ENCODE results near the gene ZFHX3.

The ZFHX3 gene

GRCh38 chr16:72971370-72971769 is 76.6 kb downstream of the ZFHX3 start:
- no peaks in the 10 kb centered on the region for H3K4me1 ChIP-seq
- no peak overlapping the region for H3K4me2 ChIP-seq
- H3K9ac ChIP-seq = no peak overlapping the region
- H3K27me3 ChIP-seq = no peaks in the 10 kb centered on the region
- H4K20me1 ChIP-seq = no peaks in the 10 kb centered on the region
- no peak for TF ChIP-seq Cebpa-rat (IDR thresholded peaks at IDR 0.05)
- H3K9me3 ChIP-seq = no peaks in the 10 kb centered on the region
- no peaks in the 10 kb centered on the region for H3K36me3 ChIP-seq
- H3K27ac ChIP-seq = no peak overlapping the region
- no peak overlapping the region for H3K4me3 ChIP-seq

GRCh38 chr16:72970656-72971055 is 77.3 kb downstream of the ZFHX3 start:
- no peak for TF ChIP-seq Cebpa-rat (IDR thresholded peaks at IDR 0.05)
- Histone ChIP-seq H3K9me3 (no peaks in the 10 kb centered on the region), H3K27me3 (no peaks in the 10 kb centered on the region), H3K4me3 (no peak overlapping the region), H3K4me1 (no peaks in the 10 kb centered on the region), H3K27ac (no peak overlapping the region), H4K20me1 (no peaks in the 10 kb centered on the region), H3K4me2 (no peak overlapping the region), H3K36me3 (no peaks in the 10 kb centered on the region), H3K9ac (no peak overlapping the region)

DNA sequence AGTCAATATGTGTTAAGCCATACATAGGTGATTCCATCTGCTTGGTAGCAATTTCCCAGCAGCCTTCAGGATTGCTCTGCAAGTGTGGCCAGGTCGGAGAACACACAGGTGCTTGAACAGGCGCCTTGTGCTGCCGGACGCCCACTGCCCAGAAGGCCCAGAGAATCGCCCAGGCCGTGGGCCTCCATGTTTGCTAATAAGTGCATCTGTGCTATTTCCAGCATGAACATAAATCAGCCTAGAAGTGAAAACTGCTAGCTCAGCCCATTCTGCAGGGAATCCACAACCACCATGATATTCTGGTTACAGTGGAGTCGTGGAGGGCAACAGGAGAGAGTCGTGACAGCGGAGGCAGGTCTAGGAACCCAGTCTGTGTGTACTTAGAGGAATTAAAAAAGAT is 78.1 kb downstream of the ZFHX3 start:
- no peaks in the 10 kb centered on the region for H3K27me3 ChIP-seq
- H3K4me3 ChIP-seq = no peak overlapping the region
- H3K4me1 ChIP-seq = no peaks in the 10 kb centered on the region
- H3K9me3 ChIP-seq = no peaks in the 10 kb centered on the region
- H3K9ac ChIP-seq = no peak overlapping the region
- TF ChIP-seq Cebpa-rat (IDR thresholded peaks at IDR 0.05) = no peak
- H3K4me2 ChIP-seq = no peak overlapping the region
- no peak overlapping the region for H3K27ac ChIP-seq
- no peaks in the 10 kb centered on the region for H3K36me3 ChIP-seq
- no peaks in the 10 kb centered on the region for H4K20me1 ChIP-seq

DNA sequence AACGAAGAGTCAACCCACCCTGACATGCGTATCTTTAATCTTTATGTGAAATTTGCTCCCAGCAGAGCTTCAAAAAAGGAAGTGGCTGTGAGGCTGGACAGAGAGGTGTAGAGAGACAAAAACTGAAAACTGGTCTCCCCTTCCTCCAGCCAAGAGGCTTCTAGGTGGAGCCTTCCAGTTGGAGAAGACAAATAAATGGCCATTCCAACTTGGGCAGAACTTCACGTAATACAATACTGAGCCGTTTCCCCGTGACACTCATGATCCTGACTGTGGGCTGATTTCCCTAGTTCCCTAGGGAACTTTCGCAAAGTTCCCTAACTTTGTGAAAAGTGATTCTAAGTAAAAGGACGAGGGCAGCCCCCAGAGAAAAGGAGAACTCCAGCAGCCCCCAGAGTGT is 78.8 kb downstream of the ZFHX3 start:
- no peak overlapping the region for H3K9ac ChIP-seq
- H3K4me3 ChIP-seq = no peak overlapping the region
- no peaks in the 10 kb centered on the region for H3K36me3 ChIP-seq
- no peaks in the 10 kb centered on the region for H3K27me3 ChIP-seq
- no peaks in the 10 kb centered on the region for H3K9me3 ChIP-seq
- H3K4me1 ChIP-seq = no peaks in the 10 kb centered on the region
- no peak for TF ChIP-seq Cebpa-rat (IDR thresholded peaks at IDR 0.05)
- H3K27ac ChIP-seq = no peak overlapping the region
- no peak overlapping the region for H3K4me2 ChIP-seq
- no peaks in the 10 kb centered on the region for H4K20me1 ChIP-seq

DNA sequence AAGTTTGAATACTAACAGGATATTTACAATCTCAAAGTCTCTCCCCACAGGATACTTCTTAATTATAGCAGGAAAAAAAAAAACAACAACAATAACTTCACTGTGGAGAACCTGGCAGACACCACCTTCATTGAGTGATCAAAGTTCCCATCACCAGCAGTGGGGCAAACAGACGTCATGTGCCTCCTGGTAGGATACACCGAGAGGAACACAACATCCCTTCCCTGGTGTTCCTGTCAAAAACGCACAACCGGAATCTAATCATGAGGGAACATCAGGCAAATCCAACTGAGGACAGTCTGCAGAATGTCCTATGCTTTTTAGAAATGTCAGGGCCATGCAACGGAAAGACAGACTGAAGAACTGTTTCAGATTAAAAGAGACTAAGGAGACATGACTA is 80.0 kb downstream of the ZFHX3 start:
- Histone ChIP-seq H3K9me3 (no peaks in the 10 kb centered on the region), H3K4me2 (no peak overlapping the region), H3K9ac (no peak overlapping the region), H3K36me3 (no peaks in the 10 kb centered on the region), H4K20me1 (no peaks in the 10 kb centered on the region), H3K4me3 (no peak overlapping the region), H3K27me3 (no peaks in the 10 kb centered on the region), H3K27ac (no peak overlapping the region), H3K4me1 (no peaks in the 10 kb centered on the region)
- TF ChIP-seq Cebpa-rat (IDR thresholded peaks at IDR 0.05) = no peak

DNA sequence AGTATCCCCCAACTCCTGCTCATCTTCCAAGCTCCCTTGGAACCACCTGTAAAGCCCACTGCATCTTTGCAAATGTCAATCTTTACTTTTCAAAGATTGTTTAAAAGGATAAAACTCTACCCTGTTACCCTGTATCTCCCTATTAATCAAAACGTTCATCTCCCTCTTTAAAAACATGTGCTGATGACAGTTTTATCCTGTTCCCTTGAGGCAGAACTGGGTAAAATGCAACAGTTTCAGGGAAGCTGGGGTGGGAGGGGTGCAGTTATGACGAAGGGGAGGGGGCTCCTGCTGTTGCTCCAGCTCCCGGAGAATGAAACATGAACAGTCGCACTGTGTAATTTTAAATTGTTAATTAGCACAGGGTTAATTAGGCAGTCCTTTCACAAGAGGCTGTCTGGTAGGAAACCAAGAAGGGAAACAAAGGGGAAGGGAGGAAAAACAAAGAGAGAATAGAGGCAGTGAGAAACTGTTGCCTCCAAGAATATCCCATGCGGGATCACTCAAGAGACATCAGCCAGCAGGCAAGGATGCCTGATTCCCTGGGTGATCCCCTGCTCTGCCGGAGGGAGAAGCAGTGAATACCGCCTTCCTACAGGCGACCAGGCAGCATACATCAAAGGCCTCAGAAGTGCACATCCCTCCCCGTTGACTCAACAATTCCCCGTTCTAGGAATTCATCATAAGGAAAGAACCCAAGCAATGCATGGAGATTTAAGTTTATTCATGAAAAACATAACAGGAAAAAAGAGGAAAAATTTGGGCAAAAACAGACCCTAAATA is 84.2 kb downstream of the ZFHX3 start:
- Histone ChIP-seq H3K9me3 (peaks cover 25% of the 10 kb centered on the region), H3K4me1 (peaks cover 21% of the 10 kb centered on the region), H3K9ac (no peak overlapping the region), H3K4me2 (no peak overlapping the region), H3K4me3 (no peak overlapping the region), H3K36me3 (no peaks in the 10 kb centered on the region), H3K27me3 (no peaks in the 10 kb centered on the region), H3K27ac (no peak overlapping the region), H4K20me1 (no peaks in the 10 kb centered on the region)
- no peak for TF ChIP-seq Cebpa-rat (IDR thresholded peaks at IDR 0.05)

GRCh38 chr16:72962347-72962746 is 85.6 kb downstream of the ZFHX3 start:
- peak overlapping the region; percentile 62; the same call in 1 of the 2 replicates for H3K4me2 ChIP-seq
- H4K20me1 ChIP-seq = no peaks in the 10 kb centered on the region
- no peaks in the 10 kb centered on the region for H3K27me3 ChIP-seq
- H3K4me3 ChIP-seq = no peak overlapping the region
- TF ChIP-seq Cebpa-rat (IDR thresholded peaks at IDR 0.05) = no peak
- peaks cover 21% of the 10 kb centered on the region for H3K4me1 ChIP-seq
- H3K9me3 ChIP-seq = peaks cover 39% of the 10 kb centered on the region
- H3K27ac ChIP-seq = no peak overlapping the region
- H3K9ac ChIP-seq = no peak overlapping the region
- H3K36me3 ChIP-seq = no peaks in the 10 kb centered on the region

- no peak overlapping the region for H3K9ac ChIP-seq
- no peaks in the 10 kb centered on the region for H3K36me3 ChIP-seq
- H3K27me3 ChIP-seq = no peaks in the 10 kb centered on the region
- no peak for TF ChIP-seq Cebpa-rat (IDR thresholded peaks at IDR 0.05)
- H3K4me2 ChIP-seq = peak overlapping the region; percentile 62
- peaks cover 21% of the 10 kb centered on the region for H3K4me1 ChIP-seq
- peaks cover 40% of the 10 kb centered on the region for H3K9me3 ChIP-seq
- H4K20me1 ChIP-seq = no peaks in the 10 kb centered on the region
- no peak overlapping the region for H3K27ac ChIP-seq
- H3K4me3 ChIP-seq = no peak overlapping the region
Measured at GRCh38 chr16:72961863-72962262, 86.1 kb downstream of the ZFHX3 start.

- Histone ChIP-seq H3K4me2 (peak overlapping the region; percentile 62), H3K4me1 (peaks cover 21% of the 10 kb centered on the region), H4K20me1 (no peaks in the 10 kb centered on the region), H3K4me3 (no peak overlapping the region), H3K36me3 (no peaks in the 10 kb centered on the region), H3K9me3 (peaks cover 40% of the 10 kb centered on the region), H3K27me3 (no peaks in the 10 kb centered on the region), H3K9ac (no peak overlapping the region), H3K27ac (no peak overlapping the region)
- TF ChIP-seq Cebpa-rat (IDR thresholded peaks at IDR 0.05) = no peak
Measured at GRCh38 chr16:72961115-72961832, 86.7 kb downstream of the ZFHX3 start.

DNA sequence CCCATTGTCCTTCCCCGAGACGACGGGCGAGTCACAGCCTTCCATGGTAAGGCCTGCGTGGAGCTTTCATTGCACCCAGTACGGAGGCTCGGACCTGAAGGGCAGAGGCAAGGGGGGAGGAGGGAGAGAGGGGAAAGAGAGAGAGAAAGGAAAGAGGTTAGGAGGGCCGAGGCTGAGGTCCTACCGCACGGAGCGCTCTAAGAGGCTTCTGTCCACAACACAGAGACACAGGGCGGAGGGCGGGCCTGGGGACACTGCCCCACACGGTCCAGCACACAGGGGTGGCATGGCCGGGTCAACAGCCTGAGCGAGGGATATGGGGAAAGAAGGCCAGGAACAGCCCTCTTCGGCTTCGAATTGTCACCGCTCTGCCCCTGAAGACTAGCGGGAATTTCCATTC is 87.8 kb downstream of the ZFHX3 start:
- Histone ChIP-seq H3K36me3 (no peaks in the 10 kb centered on the region), H3K9ac (no peak overlapping the region), H3K4me2 (no peak overlapping the region), H3K4me1 (peaks cover 21% of the 10 kb centered on the region), H3K4me3 (no peak overlapping the region), H3K27me3 (no peaks in the 10 kb centered on the region), H4K20me1 (no peaks in the 10 kb centered on the region), H3K27ac (no peak overlapping the region), H3K9me3 (peaks cover 40% of the 10 kb centered on the region)
- TF ChIP-seq Cebpa-rat (IDR thresholded peaks at IDR 0.05) = no peak

All from BLaER1 (cell line).